WI38 (cell line): ENCODE results near the gene RAB20.

Source experiments
- H3K4me3 ChIP-seq: 2 replicates; pipeline ENCODE4 v1.5.1; 2011; ENCODE audit warnings: low read depth, mild to moderate bottlenecking, control low read depth, low read length
- TF ChIP-seq, protein P1 (sequence below): IDR thresholded peaks from 2 replicates; pipeline ENCODE4 v1.5.1; 2012; ENCODE audit warnings: low read depth, mild to moderate bottlenecking, control low read depth, low read length

The RAB20 gene

DNA sequence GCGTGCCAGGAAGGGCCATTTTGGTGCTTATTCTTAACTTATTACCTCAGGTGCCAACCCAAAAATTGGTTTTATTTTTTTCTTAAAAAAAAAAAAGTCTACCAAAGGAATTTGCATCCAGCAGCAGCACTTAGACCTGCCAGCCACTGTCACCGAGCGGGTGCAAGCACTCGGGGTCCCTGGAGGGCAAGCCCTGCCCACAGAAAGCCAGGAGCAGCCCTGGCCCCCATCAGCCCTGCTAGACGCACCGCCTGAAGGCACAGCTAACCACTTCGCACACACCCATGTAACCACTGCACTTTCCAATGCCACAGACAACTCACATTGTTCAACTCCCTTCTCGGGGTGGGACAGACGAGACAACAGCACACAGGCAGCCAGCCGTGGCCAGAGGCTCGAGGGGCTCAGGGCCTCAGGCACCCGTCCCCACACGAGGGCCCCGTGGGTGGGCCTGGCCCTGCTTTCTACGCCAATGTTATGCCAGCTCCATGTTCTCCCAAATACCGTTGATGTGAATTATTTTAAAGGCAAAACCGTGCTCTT lies 49.3 kb downstream of the RAB20 start:
- no peak overlapping the region for H3K4me3 ChIP-seq
- TF ChIP-seq, protein P1, sequence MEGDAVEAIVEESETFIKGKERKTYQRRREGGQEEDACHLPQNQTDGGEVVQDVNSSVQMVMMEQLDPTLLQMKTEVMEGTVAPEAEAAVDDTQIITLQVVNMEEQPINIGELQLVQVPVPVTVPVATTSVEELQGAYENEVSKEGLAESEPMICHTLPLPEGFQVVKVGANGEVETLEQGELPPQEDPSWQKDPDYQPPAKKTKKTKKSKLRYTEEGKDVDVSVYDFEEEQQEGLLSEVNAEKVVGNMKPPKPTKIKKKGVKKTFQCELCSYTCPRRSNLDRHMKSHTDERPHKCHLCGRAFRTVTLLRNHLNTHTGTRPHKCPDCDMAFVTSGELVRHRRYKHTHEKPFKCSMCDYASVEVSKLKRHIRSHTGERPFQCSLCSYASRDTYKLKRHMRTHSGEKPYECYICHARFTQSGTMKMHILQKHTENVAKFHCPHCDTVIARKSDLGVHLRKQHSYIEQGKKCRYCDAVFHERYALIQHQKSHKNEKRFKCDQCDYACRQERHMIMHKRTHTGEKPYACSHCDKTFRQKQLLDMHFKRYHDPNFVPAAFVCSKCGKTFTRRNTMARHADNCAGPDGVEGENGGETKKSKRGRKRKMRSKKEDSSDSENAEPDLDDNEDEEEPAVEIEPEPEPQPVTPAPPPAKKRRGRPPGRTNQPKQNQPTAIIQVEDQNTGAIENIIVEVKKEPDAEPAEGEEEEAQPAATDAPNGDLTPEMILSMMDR: no peak

DNA sequence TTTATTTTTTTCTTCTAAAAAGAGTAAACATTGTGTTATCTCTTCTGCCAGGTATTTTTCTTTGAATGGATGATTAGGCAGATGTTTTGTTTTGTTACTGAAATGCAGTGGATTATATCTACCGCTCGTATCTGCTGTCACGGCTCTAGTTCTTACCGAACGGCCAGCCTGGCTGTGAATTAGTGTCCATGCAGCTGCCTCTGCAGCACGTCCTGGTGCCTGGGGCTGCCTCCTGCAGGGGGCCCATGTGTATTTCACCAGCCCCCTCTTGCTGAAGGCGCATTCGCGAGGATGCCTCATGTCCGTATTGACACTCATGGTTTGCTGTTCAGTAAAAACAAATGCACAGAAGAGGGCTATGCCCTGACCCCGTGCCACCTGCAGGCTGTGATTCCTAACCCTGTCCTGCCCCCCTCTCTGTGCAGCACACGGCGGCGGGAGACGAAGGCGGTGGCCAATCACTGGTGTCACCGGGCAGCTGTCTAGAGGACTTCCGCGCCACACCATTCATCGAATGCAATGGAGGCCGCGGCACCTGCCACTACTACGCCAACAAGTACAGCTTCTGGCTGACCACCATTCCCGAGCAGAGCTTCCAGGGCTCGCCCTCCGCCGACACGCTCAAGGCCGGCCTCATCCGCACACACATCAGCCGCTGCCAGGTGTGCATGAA lies 49.9 kb downstream of the RAB20 start:
- TF ChIP-seq, protein P1: no peak
- H3K4me3 ChIP-seq: no peak overlapping the region

DNA sequence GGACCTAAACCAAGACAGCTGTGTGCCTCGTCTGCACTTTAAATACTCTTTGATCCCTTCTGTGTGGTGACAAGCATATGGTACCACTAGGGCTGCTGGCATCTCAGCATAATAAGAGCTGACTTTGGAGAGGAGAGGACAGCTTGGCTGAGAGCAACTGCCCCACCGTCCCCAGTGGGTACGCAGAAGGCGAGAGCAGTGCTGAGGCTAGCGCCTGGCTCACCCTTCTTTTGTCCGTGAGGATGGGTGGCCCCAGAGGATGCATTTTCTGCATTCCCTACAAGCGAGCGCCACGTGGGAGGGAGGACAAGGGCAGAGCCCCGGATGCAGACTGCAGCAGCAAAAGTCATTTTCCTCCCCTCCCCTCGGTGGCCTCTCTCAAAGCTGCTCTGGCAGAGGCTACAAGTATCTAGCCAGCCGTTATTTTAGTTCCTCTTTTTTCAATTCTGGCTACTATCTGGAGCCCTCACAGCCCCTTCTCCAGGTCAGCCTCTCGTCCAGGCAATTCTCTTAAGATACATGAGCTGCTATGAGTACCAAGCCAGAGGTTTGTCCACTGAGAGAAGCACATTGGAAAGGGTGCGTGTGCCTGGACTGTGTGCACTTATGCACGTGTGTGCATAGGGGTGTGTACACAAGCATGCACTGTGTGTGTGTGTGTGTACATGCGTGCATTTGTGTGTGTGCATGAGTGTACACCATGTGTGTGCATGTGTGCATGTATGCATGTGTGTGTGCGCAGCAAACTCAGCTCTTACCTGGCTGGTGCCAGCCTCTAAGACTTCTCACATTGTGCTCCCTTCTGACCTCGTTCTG lies 51.3 kb downstream of the RAB20 start:
- TF ChIP-seq, protein P1: no peak
- H3K4me3 ChIP-seq: no peak overlapping the region

DNA sequence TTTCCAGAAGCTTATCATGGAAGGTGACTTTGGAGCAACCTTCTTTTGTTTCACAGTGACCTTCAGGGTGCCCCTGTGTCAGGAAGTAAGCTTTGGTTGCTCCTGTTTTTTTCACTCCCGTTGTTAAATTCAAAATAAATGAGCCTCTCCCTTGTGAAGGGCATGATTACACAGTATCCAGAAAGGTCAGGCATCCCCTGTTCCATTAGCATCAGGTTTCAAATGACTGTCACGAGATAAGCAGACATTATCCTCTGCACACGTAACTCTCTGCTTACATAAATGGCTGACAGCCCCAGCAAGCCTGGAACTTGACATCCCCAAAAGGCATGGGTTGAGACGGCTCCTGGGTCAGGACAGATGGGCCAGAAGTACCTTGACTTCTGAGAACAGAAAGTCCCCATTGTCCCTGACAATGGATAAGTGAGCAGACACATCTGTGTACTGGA lies 52.0 kb downstream of the RAB20 start:
- TF ChIP-seq, protein P1: no peak

DNA sequence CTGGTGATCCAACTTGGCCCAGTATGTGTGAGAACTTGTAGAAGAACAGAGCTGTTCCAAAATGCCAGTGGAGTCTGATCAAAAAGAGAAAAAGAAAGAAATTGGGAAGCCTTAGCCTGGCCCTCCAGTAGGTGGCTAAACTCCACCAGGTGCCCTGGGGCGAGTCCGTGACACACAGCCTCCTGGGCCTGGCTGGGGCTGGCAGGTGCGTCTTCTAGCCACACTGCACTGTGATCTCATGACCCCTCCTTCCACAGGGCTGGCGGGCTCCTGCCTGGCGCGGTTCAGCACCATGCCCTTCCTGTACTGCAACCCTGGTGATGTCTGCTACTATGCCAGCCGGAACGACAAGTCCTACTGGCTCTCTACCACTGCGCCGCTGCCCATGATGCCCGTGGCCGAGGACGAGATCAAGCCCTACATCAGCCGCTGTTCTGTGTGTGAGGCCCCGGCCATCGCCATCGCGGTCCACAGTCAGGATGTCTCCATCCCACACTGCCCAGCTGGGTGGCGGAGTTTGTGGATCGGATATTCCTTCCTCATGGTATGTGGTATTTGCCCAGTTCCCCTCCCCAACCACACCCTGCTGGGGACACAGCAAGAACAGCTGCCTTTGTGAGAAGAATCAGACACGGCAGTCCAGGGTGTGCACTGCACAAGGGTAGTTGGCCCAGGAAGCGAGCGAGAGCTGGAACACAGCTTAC lies 53.7 kb downstream of the RAB20 start:
- H3K4me3 ChIP-seq: no peak overlapping the region
- TF ChIP-seq, protein P1: no peak

More for the DNA sequence above, 52.0 kb downstream of the RAB20 start:
- no peak overlapping the region for H3K4me3 ChIP-seq

DNA sequence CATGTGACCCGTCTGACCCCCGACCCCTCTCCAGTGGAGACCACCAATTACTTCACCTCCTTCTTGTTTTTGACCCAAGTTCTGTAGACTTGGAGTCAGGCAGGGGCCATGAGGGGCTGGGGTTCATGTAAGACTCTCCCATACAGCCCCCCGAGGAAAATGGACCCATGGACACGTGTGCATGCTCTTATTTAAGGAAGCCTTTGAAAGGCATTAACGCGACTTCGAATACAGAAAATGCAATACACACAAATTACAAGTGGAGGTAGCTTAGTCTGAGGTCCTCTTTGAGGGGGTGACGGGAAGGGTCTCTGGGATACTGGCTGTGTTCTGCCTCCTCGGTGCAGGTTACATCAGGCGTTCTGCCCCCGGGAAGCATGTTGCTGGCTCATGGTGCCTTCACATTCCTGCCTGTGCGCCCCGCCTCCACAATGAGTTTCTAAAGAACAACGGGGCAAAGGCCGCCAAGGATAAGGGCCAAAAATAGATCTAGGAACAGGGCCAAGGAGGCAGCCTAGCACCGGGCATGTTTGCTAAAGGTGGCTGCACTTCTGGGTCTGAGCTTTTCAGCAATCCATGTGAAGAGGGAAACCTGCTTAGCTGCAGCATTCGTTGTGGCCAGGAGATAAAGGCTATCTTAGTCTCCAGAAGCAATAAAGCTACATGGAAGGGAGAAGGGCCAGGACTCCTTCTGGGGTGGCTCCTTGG lies 54.5 kb downstream of the RAB20 start:
- TF ChIP-seq, protein P1: no peak
- H3K4me3 ChIP-seq: no peak overlapping the region
